Measurements from ENCODE around the gene ATP10B.

DNA sequence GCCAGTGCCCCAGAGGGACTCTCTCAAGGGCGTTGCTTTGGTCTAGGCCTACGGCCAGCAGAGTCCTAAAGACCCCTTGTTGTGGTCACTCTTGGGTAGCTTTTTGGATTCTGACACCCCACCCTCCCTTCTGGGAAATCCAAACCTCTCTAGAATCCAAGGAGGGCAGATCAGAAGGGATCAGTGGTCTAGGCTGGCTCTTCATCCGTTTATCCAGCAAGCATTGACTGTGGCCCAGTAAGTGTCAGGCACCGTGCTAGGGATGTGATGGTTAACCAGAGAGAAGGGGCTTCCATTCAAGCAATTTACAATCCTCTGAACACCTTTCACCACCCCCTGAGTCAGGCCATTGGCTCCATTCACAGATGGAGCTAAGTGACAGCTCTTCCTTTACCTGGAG is 249.3 kb downstream of the ATP10B start:
- TF ChIP-seq POLR2A (IDR thresholded peaks at IDR 0.05): no peak
- TF ChIP-seq, protein P1, sequence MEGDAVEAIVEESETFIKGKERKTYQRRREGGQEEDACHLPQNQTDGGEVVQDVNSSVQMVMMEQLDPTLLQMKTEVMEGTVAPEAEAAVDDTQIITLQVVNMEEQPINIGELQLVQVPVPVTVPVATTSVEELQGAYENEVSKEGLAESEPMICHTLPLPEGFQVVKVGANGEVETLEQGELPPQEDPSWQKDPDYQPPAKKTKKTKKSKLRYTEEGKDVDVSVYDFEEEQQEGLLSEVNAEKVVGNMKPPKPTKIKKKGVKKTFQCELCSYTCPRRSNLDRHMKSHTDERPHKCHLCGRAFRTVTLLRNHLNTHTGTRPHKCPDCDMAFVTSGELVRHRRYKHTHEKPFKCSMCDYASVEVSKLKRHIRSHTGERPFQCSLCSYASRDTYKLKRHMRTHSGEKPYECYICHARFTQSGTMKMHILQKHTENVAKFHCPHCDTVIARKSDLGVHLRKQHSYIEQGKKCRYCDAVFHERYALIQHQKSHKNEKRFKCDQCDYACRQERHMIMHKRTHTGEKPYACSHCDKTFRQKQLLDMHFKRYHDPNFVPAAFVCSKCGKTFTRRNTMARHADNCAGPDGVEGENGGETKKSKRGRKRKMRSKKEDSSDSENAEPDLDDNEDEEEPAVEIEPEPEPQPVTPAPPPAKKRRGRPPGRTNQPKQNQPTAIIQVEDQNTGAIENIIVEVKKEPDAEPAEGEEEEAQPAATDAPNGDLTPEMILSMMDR (IDR thresholded peaks at IDR 0.05): no peak
